ENCODE data around the gene NAP1L5. TPM values are rescaled to one million over a fixed set of nuclear protein-coding genes. Genes with fewer than 3 reads are reported as not detected.

NAP1L5 gene
- total and polyA plus RNA-seq, 2 experiments from 2014 or later: 2.0 to 2.4 TPM

- Histone ChIP-seq H3K9me2 (ENCODE audit: insufficient read depth) (no peaks in the 10 kb centered on the region), H3K4me3 (no peak overlapping the region), H4K20me1 (replicated peaks; ENCODE audit: insufficient read depth) (no peaks in the 10 kb centered on the region), H3K36me3 (ENCODE audit: insufficient read depth) (no peaks in the 10 kb centered on the region), H3K79me2 (replicated peaks; ENCODE audit: insufficient read depth) (no peaks in the 10 kb centered on the region), H3K4me1 (ENCODE audit: insufficient read depth) (no peaks in the 10 kb centered on the region), H3K27ac (ENCODE audit: low read depth) (no peak overlapping the region), H3F3A (replicated peaks; ENCODE audit: low read depth) (no peaks in the 10 kb centered on the region), H2AFZ (no peak overlapping the region), H3K4me2 (no peak overlapping the region), H3K27me3 (ENCODE audit: insufficient read depth) (no peaks in the 10 kb centered on the region)
- Mint-ChIP-seq H3K27me3 (ENCODE audit: insufficient read depth, low read depth, poor library complexity) (peaks cover 1% of the 10 kb centered on the region), H3K36me3 (ENCODE audit: low read depth) (no peaks in the 10 kb centered on the region), H3K9me3 (no peaks in the 10 kb centered on the region), H3K4me1 (peaks cover 5% of the 10 kb centered on the region), H3K4me3 (no peak overlapping the region), H3K27ac (no peak overlapping the region)
- TF ChIP-seq JUNB (IDR thresholded peaks at IDR 0.05; ENCODE audit: unreplicated experiment) (no peak), ZNF331 (CRISPR knock-in tag; IDR thresholded peaks at IDR 0.05; ENCODE audit: low read depth) (no peak), NANOG (IDR thresholded peaks at IDR 0.05; ENCODE audit: borderline replicate concordance) (no peak), CREB1 (CRISPR knock-in tag; IDR thresholded peaks at IDR 0.05; ENCODE audit: low read depth) (no peak), ETS1 (IDR thresholded peaks at IDR 0.05) (no peak), ZNF114 (CRISPR knock-in tag; IDR thresholded peaks at IDR 0.05) (no peak), CTCF (conservative IDR thresholded peaks at IDR 0.05; ENCODE audit: low read depth in 2 of 2) (no peak), REST (IDR thresholded peaks at IDR 0.05; ENCODE audit: unreplicated experiment) (no peak), EZH2phosphoT487 (IDR thresholded peaks at IDR 0.05; ENCODE audit: unreplicated experiment) (no peak), ZNF462 (CRISPR knock-in tag; IDR thresholded peaks at IDR 0.05) (no peak), POLR2AphosphoS5 (IDR thresholded peaks at IDR 0.05; ENCODE audit: low read depth) (no peak), STAT1 (IDR thresholded peaks at IDR 0.05; ENCODE audit: unreplicated experiment) (no peak), EZH2 (IDR thresholded peaks at IDR 0.05; ENCODE audit: low read depth, unreplicated experiment) (no peak)
- no peak for DNase-seq (ENCODE audit: low spot score)
- ATAC-seq: no peak
Measured at GRCh38 chr4:88702782-88703181, 5.2 kb upstream of the NAP1L5 start.

All from GM23338 (cell line).